SW480 (cell line): Measurements from ENCODE around the gene CDH18.

ENCODE experiments used
- DNase-seq: peaks from one replicate; pipeline ENCODE4 v3.0.0-alpha.2; 2016; ENCODE audit warnings: low spot score

The CDH18 gene

DNA sequence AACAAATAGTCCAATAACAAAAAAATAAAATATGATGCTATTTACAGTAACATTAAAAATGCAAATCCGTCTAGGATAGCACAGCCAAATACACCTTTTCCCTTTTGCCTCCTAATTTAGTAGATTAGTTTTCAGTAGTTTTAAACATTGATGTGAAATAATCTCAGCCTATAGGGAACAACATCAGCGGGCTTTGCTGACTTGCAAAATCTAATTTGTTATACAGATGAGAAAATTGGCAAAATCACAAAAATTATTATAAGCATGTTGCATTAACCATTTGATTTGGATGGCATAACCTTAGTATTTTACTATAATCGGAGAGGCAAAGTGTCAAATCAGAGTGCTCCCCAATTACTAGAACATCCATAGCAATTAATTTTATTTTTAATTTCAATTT, 563.5 kb downstream of the CDH18 start:
- DNase-seq, result no peak
